ENCODE results near the gene TOM1. TPM values are rescaled to one million over a fixed set of nuclear protein-coding genes. Genes with fewer than 3 reads are reported as not detected.

Gene TOM1
- total RNA-seq, 1 donor from 2014 or later: 53.0 TPM

DNA sequence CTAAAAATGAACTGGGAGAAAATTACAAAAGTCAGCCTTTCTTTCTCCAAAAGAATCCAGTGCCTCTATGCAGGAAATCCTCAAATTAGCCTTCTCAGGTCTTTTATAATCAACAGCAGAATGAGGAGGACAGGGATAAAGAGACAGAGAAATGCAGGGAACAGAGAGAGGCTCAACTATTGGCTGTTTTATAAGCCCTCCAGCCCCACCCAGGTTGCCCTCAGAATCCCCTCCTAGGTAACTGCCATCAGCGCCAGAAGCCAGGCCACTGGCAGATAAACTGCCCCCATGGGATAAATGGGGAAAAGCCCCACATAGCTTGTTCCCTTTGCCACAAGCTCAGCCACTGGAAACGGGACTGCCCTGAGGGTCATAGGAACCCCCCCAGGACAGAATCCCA, 70.3 kb downstream of the TOM1 start:
- DNase-seq (ENCODE audit: low spot score): no peak

DNA sequence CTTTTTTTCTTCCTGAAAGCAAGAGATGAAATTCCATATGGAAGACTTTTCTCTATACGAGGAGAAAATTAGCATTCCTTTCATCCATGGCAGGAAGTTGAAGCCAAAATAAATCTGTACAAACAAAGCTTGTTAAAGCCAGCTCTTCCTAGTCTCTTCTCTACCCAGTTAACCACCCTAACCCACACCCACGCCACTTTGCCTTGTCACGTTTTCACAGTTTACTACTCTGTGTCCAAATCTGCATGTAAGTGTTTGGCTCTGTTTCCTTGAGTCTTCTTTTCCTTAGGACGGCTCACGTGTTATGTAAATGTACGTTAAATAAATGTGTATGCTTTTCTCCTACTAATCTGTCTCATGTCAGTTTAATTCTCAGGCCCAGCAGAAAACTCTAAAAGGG, 74.1 kb downstream of the TOM1 start:
- no peak for DNase-seq (ENCODE audit: low spot score)

DNA sequence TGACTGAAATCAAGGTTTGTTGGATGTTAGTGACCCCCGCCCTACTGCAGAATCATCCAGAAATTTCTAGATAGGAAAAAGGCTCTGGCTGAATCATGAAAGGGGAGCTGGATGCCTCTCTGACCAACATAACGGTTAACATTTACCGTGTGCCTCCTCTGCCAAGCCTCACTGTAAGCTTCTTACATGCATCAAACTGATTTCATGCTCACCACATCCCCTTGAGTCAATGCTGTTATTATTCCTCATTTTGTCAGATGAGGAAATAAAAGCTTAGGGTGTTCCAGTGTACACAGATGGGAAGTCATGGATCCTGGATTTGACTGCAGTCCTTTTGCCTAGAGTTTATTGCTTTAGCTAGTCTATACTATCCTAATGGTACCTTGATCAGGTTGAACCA, 75.3 kb downstream of the TOM1 start:
- DNase-seq (ENCODE audit: low spot score): peak; percentile 53

DNA sequence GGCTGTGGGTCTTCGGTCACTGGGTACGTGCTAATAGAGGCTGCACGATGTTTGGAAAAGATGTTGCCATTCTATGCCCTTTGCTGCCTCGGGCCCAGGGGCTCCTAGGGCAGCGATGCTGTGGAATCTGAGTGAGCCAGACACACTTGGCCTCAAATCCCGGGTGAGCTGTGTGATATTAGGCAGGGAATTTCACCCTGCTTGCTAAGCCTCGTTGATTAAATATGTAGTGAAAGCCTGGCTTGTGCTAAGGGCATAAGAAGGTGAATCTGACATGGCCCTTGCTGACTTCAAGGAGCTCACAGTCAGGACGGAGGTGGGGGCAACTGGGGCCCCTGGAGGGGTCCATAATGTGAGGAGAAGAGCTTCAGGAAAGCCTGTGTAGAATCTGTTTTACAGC, 75.8 kb downstream of the TOM1 start:
- DNase-seq (ENCODE audit: low spot score): peak; percentile 60

DNA sequence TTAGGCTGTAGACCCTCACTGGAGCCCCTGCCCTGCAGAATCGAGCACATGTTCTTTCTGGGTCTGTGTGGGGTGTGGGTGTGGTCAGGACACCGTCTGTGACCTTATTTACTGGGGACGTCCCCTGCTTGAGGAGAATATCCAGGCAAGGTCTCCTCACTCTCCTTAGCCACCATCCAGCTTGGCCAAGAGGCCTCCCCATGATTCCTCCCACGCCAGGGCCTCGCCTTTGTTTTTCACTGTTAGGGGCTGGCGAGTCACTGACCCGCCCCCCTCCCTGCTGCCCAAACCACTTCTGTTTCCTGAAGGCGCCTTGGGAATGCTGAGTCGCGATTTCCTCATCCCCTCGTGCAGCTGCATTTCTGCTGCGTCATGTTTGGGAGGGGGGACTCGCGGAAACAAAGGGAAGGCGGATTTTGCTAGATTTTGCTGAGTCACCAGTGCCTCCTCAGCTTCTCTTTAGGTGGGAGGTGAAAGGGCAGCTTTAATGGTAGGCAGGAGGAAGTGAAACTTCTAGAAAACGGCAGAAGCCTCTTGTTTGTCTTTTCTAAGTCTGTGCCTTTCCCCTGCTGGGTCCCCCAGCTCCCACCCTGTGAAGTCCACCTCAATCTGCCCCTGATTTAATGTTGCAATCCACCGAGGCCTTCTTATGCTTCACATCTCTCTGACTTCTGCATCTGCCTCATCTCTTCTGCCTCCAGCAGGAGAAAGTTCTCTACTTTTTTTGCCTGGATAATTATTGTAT, 77.2 kb downstream of the TOM1 start:
- peak; percentile 97 for DNase-seq (ENCODE audit: low spot score)

DNA sequence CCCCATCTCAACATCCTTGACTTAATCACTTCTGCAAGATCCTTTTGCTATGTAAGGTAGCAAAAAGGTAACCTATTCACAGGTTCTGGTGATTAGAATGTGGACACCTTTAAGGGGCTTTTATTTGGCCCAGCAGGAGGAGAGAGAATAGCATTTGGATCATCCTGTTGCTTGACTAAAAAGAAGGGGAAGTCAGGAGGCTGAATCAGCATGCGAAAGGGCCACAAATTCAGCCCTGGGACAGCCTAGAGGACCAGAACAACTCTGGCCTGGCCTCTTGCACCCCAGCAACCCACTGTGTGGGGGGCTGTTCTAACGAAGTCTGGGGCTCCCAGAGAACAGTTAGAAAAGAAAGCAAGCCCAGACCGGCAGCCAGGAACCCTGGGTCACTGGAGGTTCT, 78.0 kb downstream of the TOM1 start:
- no peak for DNase-seq (ENCODE audit: low spot score)

DNA sequence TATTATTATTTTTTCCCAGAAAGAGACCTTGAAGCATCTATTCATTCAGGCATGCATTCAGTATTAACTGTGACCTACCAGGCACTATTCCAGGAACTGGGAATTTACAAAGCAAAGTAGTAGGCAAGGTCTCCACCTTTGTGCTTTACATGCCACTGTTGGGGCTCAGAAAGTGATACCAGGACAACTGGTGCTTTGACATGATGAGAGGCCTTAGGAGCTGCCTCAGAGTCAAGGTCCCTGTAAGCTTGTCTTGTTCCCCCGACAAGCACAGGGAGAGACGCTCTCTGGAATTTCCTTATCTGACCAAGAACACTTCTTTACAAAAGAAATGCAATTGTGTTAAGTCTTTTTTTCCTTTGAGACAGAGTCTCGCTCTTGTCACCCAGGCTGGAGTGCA, 78.9 kb downstream of the TOM1 start:
- DNase-seq (ENCODE audit: low spot score): no peak

DNA sequence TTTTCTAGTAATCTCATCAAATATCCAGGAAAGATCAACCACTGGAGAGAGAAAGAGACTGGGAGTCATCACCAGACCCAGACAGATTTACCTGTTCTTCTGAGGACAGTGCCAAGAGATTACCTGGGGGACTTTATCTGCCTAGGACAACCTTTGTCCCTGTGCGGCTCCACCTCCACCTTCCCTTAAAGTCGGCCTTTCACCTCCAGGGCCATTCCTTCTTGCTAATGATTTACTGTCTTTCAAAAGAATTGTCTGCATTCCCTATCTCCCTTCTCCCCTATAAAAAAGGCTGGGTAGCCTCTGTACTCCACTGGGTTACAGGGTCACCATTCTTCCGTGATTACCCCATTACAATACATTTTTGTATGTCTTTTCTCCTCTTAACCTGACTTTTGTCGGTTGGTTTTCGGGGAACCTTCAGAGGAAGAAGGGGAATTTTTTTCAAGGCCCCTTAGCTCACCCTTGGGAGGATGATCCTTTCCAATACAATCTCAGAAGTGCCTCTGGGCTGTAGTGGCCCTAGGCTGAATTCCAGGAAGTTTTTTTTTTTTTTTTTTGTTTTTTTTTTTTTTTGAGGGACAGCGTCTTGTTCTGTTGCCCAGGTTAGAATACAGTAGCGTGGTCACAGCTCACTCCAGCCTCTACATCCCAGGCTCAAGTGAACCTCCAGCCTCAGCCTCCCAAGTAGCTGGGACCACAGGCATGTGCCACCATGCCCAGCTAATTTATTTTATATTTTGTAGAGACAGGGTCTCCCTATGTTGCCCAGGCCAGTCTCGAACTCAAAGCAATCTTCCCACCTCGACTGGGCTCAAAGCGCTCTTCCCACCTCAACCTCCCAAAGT, 79.7 kb downstream of the TOM1 start:
- no peak for DNase-seq (ENCODE audit: low spot score)

DNA sequence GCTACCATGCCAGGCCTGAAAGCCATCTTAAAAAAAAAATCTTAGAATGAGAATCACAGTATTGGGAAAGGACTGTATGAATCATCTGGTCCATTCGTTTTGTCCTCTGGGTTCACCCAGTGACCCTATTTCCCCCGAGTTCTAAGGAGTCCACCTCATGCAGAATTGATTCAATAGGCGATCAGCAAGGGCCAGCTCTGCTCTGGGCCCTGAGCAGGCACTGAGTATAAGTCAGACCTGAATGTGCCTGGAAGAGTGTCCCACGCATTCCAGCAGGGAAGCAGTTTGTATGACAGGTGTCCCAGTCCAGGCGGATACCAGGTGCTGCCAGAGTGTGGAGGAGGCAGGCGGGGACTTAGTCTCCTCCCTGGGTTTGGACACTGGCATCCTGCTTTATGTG, 80.3 kb downstream of the TOM1 start:
- DNase-seq (ENCODE audit: low spot score): no peak

DNA sequence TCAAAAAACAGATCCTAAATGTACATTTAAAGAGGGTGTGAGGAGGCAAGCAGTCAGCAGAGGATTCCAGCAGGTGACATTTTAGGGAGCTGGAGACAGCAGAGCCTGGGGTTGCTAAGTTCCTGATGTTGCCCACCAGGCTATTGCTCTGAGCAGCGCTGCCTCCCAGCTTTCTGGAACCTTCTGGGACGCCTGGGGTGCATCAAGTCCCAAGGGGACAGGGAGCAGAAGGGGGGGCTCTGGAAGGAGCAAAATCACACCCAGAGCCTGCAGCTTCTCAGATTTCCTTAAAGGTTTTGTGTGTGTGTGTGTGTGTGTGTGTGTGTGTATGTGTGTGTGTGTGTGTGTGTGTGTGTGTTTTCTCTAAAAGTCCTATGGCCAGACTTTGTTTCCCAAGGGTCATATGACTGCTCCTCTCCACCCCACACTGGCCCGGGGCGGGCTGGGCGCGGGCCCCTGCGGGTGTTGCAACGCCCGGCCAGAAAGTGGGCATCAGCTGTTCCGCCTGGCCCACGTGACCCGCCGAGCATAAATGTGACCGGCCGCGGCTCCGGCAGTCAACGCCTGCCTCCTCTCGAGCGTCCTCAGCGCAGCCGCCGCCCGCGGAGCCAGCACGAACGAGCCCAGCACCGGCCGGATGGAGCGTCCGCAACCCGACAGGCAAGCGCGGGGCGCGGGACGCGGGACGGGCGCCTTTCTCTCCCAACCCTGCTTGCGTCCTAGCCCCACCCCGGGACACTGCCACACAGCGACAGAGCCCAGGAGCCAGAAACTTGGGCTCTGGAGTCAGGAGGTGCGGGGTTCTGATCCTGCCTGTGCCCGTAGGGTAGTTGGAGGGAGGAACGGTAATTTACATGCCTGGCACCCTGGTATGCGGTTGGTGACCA, 81.1 kb downstream of the TOM1 start, which contains the start of gene HMOX1:
TSS of gene HMOX1 (plus strand) at position 560 of the 887 bp plus-strand sequence. CDS start at position 638, 78 bp downstream.
- DNase-seq (ENCODE audit: low spot score): peak; percentile 90

DNA sequence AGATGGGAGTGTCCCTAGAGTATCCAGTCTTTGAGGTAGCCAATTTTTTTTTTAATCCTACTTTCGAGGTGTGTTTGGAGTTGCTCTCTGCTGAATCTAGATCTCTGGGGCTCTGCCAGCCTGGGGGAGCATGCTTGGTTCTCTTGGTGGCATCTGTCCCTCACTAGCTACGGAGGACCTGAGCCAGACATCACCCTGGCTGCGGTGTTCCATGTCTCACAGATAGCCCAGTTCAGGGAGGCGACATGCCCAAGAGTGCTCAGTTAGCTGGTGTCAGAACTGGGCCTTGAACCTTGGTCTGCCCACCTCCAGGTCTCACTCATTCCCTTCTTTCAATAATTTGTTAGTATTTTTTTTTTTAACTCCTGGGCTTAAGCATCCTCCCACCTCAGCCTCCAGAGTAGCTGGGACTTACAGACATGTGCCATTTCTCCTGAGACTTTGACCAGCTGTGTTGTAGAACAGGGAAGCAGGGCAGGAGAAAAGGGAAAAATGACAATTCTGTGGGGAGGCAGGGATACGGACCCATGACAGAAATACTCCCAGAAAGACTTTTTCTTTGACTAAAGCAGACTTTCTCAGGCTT, 81.8 kb downstream of the TOM1 start:
- DNase-seq (ENCODE audit: low spot score): no peak

DNA sequence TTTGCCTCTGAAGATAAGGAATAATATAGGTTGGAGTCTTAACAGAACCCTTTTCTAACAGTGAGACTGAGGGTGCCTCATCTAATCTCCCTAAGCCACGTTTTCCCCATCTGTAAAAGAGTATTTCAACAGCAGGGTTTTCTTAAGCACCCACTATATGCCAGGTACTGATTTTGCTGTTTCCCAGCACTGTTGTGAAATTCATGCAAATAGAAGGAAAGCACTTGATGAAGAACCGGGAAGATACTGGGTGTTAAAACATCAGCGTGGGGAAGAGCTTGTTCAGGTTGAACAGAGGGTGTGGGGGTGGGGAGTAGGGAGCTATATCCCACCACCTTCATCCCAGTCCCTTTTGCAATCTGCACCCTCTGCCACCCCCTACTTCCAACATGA, 84.0 kb downstream of the TOM1 start:
- DNase-seq (ENCODE audit: low spot score): no peak

DNA sequence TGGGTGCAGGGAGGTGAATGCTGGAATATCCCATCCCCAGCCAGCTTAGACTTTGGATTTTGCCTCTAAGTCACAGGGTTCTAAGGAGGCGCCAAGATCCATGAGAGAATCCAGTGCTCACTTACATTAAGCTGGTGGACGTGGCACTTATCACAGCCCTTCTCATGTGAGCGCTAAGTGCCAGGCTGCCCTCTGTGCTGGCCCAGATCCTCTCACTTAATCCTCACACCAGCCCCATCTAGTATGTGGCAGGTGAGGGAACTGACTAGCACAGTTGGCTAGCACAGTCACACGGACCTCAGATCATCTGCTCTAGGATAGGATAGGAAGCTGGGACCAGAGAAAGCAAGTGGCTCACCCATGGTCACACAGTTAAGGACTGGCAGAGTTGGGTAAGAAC, 84.8 kb downstream of the TOM1 start:
- DNase-seq (ENCODE audit: low spot score): no peak

DNA sequence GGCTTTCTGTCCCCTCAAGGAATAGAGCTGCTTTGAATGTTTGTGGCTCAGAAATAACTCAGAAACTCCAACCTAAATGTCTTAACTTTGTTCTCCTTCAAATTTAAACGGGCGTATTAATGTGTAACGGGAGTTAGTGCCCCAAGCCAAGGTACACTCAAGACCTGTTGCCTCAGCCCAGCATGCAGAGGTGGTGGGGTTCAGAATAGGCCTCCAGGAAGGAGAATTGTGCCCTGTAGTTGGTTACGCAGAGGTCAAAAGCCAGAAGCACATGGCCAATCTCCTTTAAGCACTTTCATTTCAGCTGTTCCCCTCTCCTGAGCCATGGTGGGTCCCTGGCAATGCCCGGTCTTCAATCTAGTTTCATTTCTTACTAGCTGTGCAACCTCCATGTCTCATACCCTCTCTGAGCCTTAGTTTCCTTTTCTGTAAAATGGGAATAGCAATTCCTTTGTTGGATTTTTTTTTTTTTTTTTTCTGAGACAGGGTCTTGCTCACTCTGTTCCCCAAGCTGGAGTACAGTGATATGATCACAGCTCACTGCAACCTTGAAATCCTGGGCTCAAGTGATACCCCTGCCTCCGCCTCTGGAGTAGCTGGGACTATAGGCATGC, 85.4 kb downstream of the TOM1 start:
- DNase-seq (ENCODE audit: low spot score): no peak

DNA sequence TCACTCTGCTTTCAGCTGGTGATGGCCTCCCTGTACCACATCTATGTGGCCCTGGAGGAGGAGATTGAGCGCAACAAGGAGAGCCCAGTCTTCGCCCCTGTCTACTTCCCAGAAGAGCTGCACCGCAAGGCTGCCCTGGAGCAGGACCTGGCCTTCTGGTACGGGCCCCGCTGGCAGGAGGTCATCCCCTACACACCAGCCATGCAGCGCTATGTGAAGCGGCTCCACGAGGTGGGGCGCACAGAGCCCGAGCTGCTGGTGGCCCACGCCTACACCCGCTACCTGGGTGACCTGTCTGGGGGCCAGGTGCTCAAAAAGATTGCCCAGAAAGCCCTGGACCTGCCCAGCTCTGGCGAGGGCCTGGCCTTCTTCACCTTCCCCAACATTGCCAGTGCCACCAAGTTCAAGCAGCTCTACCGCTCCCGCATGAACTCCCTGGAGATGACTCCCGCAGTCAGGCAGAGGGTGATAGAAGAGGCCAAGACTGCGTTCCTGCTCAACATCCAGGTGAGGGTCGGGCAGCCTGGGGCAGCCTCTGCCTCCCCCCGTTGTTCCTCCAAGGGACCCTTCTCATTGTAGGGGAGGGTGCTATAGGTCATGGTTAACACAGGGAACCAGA, 87.1 kb downstream of the TOM1 start:
- DNase-seq (ENCODE audit: low spot score): no peak

DNA sequence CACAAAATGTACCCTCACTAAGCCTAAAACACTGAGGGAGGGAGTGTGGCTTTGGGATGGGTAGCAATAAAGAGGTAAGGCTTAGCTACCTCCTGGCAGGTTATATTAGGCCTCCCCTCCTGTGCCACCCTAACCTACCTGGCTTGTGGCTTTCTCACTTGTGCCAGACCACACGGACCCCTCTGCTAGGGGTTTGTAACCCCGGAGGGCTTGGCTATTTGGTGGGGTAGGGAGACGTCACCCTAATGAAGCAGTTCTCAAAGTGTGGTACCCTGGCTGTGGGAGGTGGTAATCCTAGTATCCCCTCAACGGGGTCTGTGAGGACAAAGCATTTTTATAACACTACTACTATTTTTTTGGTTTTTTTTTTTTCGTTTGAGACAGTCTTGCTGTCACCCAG, 91.2 kb downstream of the TOM1 start:
- DNase-seq (ENCODE audit: low spot score): no peak

DNA sequence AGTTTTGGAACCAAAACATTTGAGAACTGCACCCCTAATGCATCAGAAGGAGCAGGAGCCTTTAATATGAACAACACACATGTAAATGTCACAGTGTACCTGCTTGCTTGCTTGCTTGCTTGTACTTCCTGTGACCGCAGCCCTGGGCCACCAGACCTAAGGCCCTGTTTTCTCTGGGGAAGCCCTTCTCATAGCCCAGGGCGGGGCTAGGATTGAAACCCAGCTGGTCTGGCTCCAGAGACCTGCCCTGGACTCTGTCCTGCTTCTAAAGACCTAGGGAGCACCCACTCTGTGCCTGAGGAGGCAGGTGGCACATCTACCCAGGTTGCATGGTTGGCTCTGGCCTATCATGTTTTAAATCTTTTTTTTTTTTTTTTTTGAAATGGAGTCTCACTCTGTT, 92.7 kb downstream of the TOM1 start:
- DNase-seq (ENCODE audit: low spot score): no peak

DNA sequence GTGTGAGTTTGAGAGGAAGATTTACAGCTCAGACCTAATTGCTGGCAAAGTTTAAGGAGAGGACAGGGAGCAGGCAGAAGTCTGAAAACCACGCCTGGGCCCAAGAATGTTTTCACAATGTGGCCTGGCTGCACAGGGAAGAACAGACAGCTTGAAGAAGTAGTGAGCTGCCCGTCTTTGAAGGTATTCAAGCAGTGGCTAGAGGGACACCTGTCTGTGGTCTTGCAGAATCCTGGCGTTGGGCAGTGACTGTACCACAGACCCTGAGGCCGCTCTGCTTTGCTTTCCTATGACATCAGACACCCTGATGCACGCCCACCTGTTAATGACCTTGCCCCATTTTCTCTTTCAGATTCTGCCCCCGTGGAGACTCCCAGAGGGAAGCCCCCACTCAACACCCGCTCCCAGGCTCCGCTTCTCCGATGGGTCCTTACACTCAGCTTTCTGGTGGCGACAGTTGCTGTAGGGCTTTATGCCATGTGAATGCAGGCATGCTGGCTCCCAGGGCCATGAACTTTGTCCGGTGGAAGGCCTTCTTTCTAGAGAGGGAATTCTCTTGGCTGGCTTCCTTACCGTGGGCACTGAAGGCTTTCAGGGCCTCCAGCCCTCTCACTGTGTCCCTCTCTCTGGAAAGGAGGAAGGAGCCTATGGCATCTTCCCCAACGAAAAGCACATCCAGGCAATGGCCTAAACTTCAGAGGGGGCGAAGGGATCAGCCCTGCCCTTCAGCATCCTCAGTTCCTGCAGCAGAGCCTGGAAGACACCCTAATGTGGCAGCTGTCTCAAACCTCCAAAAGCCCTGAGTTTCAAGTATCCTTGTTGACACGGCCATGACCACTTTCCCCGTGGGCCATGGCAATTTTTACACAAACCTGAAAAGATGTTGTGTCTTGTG, 93.7 kb downstream of the TOM1 start:
- no peak for DNase-seq (ENCODE audit: low spot score)

DNA sequence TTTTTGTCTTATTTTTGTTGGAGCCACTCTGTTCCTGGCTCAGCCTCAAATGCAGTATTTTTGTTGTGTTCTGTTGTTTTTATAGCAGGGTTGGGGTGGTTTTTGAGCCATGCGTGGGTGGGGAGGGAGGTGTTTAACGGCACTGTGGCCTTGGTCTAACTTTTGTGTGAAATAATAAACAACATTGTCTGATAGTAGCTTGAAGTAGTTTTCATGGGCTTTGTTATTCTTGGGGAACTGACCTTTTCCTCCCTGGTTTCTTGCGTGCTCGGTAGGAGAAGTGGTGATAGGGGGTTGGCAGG, 94.3 kb downstream of the TOM1 start:
- no peak for DNase-seq (ENCODE audit: low spot score)

Data from umbilical cord (tissue), 2 donors.